Measurements from ENCODE around the gene DND1.
A peak's percentile ranks its signal among the peaks of the same experiment; 100 is the strongest.
"Not testable (repeated sequence)": the region's sequence is repeated elsewhere in the genome, so short reads cannot be mapped to it uniquely, and the experiment has no call there.

DND1 gene

DNA sequence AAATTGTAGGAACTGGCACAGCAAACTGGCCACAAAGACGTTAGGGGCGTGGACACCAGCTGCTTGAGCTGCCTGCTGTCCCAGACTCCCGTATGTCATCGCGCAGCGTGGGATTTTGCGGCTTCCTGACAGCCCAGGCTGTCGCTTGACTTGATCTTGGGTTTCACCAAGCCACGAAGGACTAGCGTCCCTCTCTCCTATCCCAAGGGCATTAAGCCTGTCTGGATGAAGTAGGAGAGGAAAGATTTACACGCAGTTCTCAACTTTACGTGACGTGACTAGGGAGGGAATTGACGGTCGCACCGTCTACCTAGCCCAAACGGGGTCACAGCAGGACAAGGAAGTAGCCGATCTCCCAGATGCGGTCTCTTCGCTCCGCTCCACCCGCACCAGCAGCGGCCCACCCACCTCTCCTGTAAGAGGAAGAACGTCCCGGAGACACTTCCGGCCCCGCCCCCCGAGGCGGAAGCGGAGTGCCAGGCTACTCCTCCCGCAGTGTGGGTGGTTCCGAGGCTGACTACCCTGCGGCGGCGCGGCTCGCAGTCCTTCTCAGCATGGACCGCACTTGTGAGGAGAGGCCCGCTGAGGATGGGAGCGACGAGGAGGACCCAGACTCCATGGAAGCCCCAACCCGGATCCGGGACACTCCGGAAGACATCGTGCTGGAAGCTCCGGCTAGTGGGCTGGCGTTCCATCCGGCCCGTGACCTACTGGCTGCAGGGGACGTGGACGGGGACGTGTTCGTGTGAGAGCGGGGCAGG is 8.8 kb downstream of the DND1 start, which contains the start of gene WDR55:
WDR55 (plus strand) TSS at position 546 of the 761 bp plus-strand sequence; CDS start at position 555, 9 bp downstream.
- TF ChIP-seq, protein P1, sequence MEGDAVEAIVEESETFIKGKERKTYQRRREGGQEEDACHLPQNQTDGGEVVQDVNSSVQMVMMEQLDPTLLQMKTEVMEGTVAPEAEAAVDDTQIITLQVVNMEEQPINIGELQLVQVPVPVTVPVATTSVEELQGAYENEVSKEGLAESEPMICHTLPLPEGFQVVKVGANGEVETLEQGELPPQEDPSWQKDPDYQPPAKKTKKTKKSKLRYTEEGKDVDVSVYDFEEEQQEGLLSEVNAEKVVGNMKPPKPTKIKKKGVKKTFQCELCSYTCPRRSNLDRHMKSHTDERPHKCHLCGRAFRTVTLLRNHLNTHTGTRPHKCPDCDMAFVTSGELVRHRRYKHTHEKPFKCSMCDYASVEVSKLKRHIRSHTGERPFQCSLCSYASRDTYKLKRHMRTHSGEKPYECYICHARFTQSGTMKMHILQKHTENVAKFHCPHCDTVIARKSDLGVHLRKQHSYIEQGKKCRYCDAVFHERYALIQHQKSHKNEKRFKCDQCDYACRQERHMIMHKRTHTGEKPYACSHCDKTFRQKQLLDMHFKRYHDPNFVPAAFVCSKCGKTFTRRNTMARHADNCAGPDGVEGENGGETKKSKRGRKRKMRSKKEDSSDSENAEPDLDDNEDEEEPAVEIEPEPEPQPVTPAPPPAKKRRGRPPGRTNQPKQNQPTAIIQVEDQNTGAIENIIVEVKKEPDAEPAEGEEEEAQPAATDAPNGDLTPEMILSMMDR (conservative IDR thresholded peaks at IDR 0.05), result no peak
- no peak for TF ChIP-seq ZFX (IDR thresholded peaks at IDR 0.05)
- peak within 1 kb of the TSS; percentile 88 for H3K27ac ChIP-seq

DNA sequence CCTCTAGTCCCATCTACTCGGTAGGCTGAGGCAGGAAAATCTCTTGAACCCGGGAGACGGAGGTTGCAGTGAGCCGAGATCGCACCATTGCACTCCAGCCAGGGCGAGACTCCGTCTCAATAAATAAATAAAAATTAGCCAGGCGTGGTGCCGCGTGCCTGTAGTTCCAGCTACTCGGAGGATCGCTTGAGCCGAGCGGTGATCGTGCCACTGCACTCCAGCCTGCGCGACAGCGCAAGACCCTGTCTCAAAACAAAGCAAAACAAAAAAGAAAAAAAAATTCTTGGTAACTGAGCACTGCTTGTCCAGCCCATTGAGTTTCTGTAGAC is 9.4 kb downstream of the DND1 start:
- TF ChIP-seq, protein P1 (conservative IDR thresholded peaks at IDR 0.05), result no peak
- TF ChIP-seq ZFX (IDR thresholded peaks at IDR 0.05), result no peak
- H3K27ac ChIP-seq, result peak overlapping the region; percentile 88

DNA sequence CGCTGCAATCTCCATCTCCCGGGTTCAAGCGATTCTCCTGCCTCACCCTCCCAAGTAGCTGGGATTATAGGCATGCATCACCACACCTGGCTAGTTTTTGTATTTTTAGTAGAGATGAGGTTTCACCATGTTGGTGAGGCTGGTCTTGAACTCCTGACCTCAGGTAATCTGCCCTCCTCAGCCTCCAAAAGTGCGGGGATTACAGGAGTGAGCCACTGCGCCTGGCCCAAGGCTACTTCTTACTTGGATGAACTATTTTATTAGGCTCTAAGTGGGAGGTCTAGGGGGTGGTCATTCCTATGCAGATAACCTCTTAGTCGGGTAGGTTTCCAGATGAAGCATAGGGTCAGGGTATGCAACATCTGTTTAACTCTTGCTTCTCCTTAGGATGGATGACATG is 13.0 kb downstream of the DND1 start:
- not testable (repeated sequence) for H3K27ac ChIP-seq

DNA sequence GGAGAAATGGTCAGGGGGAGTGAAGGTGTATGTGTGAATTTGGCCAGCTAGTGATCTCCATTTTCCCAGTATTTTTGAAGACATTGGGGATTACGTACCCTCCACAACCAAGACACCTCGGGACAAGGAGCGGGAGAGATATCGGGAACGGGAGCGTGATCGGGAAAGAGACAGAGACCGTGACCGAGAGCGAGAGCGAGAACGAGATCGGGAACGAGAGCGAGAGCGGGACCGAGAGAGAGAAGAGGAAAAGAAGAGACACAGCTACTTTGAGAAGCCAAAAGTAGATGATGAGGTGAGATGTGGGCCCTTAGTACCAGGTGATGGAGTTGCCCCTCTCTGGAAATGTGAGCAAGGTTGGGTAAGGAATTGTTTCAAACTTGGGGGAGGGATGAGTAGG is 14.5 kb downstream of the DND1 start:
- TF ChIP-seq, protein P1 (conservative IDR thresholded peaks at IDR 0.05), result no peak
- TF ChIP-seq ZFX (IDR thresholded peaks at IDR 0.05), result no peak
- no peak overlapping the region for H3K27ac ChIP-seq

DNA sequence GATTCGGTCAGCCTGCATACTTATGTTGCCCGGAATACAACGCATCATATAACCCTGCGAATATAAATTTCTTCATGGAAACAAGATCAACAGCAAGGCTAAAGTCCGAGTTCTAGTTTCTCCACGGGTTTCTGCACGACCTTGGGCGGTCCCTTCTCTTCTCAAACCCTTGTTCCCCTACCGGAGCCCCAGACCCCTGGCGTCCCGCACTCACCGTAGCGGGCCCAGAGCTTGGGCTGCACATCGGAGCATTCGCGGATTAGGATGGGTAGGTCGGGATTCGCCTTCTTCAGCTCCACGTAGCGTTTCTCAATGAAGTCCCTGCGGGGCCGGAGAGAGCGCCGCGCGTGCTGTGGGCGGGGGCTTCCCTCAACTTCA is 26.3 kb downstream of the DND1 start:
- no peak for TF ChIP-seq ZFX (IDR thresholded peaks at IDR 0.05)
- TF ChIP-seq, protein P1 (conservative IDR thresholded peaks at IDR 0.05), result no peak
- peak overlapping the region; percentile 82 for H3K27ac ChIP-seq

DNA sequence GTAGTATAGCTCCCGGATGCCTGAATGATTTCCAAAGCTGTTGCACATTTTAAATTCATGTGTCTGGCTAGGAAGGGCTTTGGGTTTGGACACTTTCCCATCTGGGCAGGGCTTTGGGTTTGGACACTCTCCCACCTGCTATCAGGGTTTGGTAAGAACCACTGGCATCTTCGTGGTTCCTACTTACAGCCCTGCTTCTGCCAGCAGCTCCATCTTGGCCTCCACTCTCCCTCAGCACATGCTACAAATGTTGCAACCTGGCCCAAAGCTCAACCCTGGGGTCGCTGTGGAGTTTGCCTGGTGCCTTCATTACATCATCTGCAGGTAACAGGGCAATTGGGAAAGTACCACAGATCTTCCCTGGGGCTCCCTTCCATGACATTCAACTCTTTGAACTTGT is 30.7 kb downstream of the DND1 start:
- no peak overlapping the region for H3K27ac ChIP-seq
- TF ChIP-seq, protein P1 (conservative IDR thresholded peaks at IDR 0.05), result no peak
- TF ChIP-seq ZFX (IDR thresholded peaks at IDR 0.05), result no peak

DNA sequence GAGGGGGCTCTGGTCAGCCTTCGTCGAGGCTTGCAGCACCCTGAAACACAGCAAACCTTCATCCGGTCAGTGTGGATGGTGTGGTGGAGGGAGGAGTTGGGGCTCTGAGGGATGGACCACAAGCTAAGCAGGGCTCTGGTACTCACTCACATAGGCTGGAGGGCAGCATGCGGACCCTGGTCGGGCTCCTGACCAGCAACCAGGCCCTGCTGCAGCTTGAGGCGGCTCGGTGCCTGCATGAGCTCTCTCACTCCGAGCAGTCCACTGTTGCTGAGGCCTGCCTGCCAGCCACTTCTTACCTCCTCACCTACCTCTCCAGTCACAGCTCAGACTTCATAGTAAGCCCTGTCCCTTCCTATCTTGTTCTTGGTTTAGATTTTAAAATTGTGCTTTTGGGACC is 31.7 kb downstream of the DND1 start:
- peak overlapping the region; percentile 3; the same call in 1 of the 2 replicates for H3K27ac ChIP-seq
- no peak for TF ChIP-seq ZFX (IDR thresholded peaks at IDR 0.05)
- TF ChIP-seq, protein P1 (conservative IDR thresholded peaks at IDR 0.05), result no peak

Measured in C4-2B (cell line).